ENCODE measurements around the gene IFT52. TPM values are rescaled to one million over a fixed set of nuclear protein-coding genes. Genes with fewer than 3 reads are reported as not detected.

IFT52 gene
- polyA plus RNA-seq, 2 of the 4 experiments (the other 2 are of a cell fraction) = 26.3 to 42.2 TPM

DNA sequence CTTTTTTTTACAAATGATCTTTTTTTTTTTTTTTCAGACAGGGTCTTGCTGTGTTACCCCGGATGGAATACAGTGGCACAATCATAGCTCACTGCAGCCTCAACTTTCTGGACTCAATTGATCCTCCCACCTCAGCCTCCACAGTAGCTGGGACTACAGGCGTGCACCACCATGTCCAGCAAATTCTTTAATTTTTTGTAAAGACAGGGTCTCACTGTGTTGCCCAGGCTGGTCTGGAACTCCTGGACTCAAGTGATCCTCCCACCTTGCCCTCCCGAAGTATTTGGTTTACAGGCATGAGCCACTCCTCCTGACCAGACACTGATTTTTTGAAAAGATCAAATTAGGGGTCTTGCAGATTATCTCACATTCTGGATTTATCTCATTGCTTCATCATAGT lies 65.2 kb downstream of the IFT52 start:
- peak overlapping the region; percentile 97; the same call in 2 of the 3 replicates for H3K4me2 ChIP-seq
- 67% methylated on average over 3 of the region's 3 CpGs for WGBS (ENCODE audit: missing lambda C conversion rate)

GRCh38 chr20:43658069-43658722 lies 67.5 kb downstream of the IFT52 start:
- H3K27ac ChIP-seq = peak overlapping the region; percentile 79 to 93
- H3K4me1 ChIP-seq = peaks cover 7% of the 10 kb centered on the region; the same call in 2 of the 3 replicates
- DNase-seq (ENCODE audit: low read depth in 1 of 2, low spot score in 1 of 2) (peak; percentile 37 to 55), FAIRE-seq (no peak), ATAC-seq (peak; percentile 70 to 81)
- H3K4me2 ChIP-seq = peak overlapping the region; percentile 97
- TF ChIP-seq EHMT2 (IDR thresholded peaks at IDR 0.05; ENCODE audit: low read depth) (no peak), CHD4 (IDR thresholded peaks at IDR 0.05; ENCODE audit: borderline replicate concordance) (no peak), PHF8 (IDR thresholded peaks at IDR 0.05; ENCODE audit: borderline replicate concordance, low read depth) (no peak), SREBF2 (IDR thresholded peaks at IDR 0.05) (no peak)
- peak overlapping the region; percentile 85 for H3K4me3 ChIP-seq
- WGBS (ENCODE audit: missing lambda C conversion rate) = 65% methylated on average over 11 of the region's 11 CpGs
- POLR2A ChIA-PET = no interaction called here
- CTCF ChIA-PET = interaction anchor here (0.6 to 1.3 kb wide), 2 partner anchors 116 to 120 kb away, joined by 3 to 4 read pairs; no protein-coding TSS in a partner anchor
- H3K9me3 ChIP-seq = no peaks in the 10 kb centered on the region

More for the DNA sequence above, 65.2 kb downstream of the IFT52 start:
- Histone ChIP-seq H3K4me1 (peaks cover 7% of the 10 kb centered on the region; the same call in 2 of the 3 replicates), H3K9me3 (no peaks in the 10 kb centered on the region), H3K4me3 (no peak overlapping the region), H3K27ac (no peak overlapping the region)
- FAIRE-seq = no peak
- ChIA-PET POLR2A (no interaction called here), CTCF (no interaction called here)
- no peak for DNase-seq (ENCODE audit: low read depth in 1 of 2, low spot score in 1 of 2)
- no peak for ATAC-seq
- TF ChIP-seq PBX3 (IDR thresholded peaks at IDR 0.05) = no peak
- TF ChIP-seq TFCP2L1 (CRISPR knock-in tag; IDR thresholded peaks at IDR 0.05) = no peak
- TF ChIP-seq RFX5 (IDR thresholded peaks at IDR 0.05) = no peak
- TF ChIP-seq TP53 (CRISPR knock-in tag; IDR thresholded peaks at IDR 0.05) = no peak
- TF ChIP-seq FOSB (CRISPR knock-in tag; IDR thresholded peaks at IDR 0.05) = no peak
- no peak for TF ChIP-seq ZSCAN20 (CRISPR knock-in tag; IDR thresholded peaks at IDR 0.05)
- no peak for TF ChIP-seq MAFK (IDR thresholded peaks at IDR 0.05; ENCODE audit: partially characterized antibody)

DNA sequence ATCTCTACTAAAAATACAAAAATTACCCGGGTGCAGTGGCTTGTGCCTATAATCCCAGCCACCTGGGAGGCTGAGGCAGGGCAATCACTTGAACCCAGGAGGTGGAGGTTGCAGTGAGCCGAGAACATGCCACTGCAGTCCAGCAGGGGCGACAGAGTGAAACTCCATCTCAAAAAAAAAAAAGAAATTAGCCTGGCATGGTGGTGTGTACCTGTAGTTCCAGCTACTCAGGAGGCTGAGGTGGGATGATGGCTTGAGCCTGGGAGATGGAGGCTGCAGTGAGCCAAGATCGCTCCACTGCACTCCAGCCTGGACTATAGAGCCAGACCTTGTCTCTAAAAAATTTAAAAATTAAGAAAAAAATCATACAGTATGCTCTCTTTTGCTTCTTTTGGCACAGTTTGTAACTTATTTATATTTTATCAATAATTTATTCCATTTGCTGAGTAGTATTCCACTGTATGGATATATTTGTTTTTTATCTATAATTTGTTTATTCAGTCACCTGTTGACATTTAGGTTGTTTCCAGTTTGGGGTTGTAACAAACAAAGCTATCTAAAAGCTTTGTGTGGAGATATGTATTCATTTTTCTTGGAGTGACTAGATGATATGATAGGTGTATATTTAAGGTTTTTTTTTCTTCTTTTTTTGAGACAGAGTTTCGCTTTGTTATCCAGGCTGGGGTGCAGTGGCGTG lies 68.1 kb downstream of the IFT52 start:
- DNase-seq (ENCODE audit: low read depth in 1 of 2, low spot score in 1 of 2) (peak in 1 of 2 experiments; percentile 29), FAIRE-seq (no peak), ATAC-seq (no peak)
- ChIA-PET POLR2A (interaction anchor here (0.8 kb wide), 1 partner anchor 131 kb away, joined by 8 read pairs; no protein-coding TSS in a partner anchor), CTCF (interaction anchor here (0.6 to 1.3 kb wide), 3 partner anchors 116 to 518 kb away, joined by 3 to 4 read pairs (median 3); no protein-coding TSS in a partner anchor)
- Histone ChIP-seq H3K4me1 (peaks cover 7% of the 10 kb centered on the region; the same call in 2 of the 3 replicates), H3K4me2 (peak overlapping the region; percentile 97; the same call in 2 of the 3 replicates), H3K27ac (no peak overlapping the region; a peak in 1 of 6 replicates), H3K9me3 (no peaks in the 10 kb centered on the region), H3K4me3 (no peak overlapping the region)
- WGBS (ENCODE audit: missing lambda C conversion rate) = 62% methylated on average over 6 of the region's 6 CpGs
- TF ChIP-seq MYC (IDR thresholded peaks at IDR 0.05; ENCODE audit: borderline replicate concordance, low read length) (no peak), NPAS2 (CRISPR knock-in tag; IDR thresholded peaks at IDR 0.05; ENCODE audit: borderline replicate concordance) (no peak), E2F6 (IDR thresholded peaks at IDR 0.05; ENCODE audit: borderline replicate concordance, low read depth) (no peak)

DNA sequence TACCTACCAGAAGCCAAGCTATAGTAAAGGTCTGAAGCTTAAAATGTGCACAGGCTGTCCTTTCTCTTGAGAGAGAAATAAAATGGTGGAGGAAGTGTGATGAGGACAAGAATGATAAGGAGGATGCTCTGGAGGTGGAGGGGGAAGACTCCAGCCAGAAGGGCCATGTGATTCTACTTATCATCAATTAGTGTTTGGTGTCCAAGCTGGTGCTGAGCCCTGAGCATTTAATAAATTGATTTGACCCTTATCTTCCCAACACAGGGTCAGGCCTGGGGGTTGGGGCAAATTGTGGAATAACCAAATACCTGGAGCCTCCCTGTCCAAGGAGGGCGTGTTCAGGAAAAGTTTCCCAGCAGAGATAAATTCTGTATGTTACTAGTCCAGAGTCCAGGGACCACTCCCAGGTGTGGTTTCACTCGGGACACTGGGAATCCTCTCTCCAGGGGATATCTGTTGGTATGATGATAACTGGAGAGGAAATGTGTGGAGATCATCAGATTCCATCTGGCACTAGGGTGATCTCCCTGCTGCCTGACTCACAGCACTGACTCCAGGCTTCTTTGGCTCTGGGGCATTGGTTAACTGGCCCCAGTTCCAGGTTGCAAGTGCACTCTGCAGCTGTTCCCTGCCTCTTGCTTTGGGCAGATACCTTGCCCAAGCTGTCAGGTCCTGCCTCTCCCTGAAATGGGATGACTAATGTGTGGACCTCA lies 72.4 kb downstream of the IFT52 start:
- Histone ChIP-seq H3K4me3 (no peak overlapping the region), H3K4me2 (no peak overlapping the region), H3K4me1 (peaks cover 9% of the 10 kb centered on the region; the same call in 2 of the 3 replicates), H3K27ac (no peak overlapping the region), H3K9me3 (no peaks in the 10 kb centered on the region)
- 45% methylated on average over 2 of the region's 2 CpGs for WGBS (ENCODE audit: missing lambda C conversion rate)
- no peak for FAIRE-seq
- DNase-seq (ENCODE audit: low read depth in 1 of 2, low spot score in 1 of 2) = peak in 1 of 2 experiments; percentile 16
- POLR2A ChIA-PET = no interaction called here
- no peak for ATAC-seq
- CTCF ChIA-PET = interaction anchor here (0.6 to 0.7 kb wide), 2 partner anchors 125 kb away, joined by 3 read pairs; no protein-coding TSS in a partner anchor
- TF ChIP-seq FOXS1 (CRISPR knock-in tag; IDR thresholded peaks at IDR 0.05) = no peak

Measured in A549 (cell line).